ENCODE results near the gene PPIF.

The PPIF gene

GRCh38 chr10:79346388-79347225 lies 662 bp upstream of the PPIF start:
- in situ Hi-C loops (cut with HindIII; ENCODE audit: low sequenced_read_pairs) = no loop called here

- in situ Hi-C loops (cut with HindIII; ENCODE audit: low sequenced_read_pairs) = no loop called here
These were observed 798 bp downstream of the PPIF start for GRCh38 chr10:79347894-79348639.

GRCh38 chr10:79348640-79348988 lies 1.3 kb downstream of the PPIF start:
- in situ Hi-C loops (cut with HindIII; ENCODE audit: low sequenced_read_pairs) = no loop called here

GRCh38 chr10:79349072-79349491 lies 1.8 kb downstream of the PPIF start:
- in situ Hi-C loops (cut with HindIII; ENCODE audit: low sequenced_read_pairs) = no loop called here

DNA sequence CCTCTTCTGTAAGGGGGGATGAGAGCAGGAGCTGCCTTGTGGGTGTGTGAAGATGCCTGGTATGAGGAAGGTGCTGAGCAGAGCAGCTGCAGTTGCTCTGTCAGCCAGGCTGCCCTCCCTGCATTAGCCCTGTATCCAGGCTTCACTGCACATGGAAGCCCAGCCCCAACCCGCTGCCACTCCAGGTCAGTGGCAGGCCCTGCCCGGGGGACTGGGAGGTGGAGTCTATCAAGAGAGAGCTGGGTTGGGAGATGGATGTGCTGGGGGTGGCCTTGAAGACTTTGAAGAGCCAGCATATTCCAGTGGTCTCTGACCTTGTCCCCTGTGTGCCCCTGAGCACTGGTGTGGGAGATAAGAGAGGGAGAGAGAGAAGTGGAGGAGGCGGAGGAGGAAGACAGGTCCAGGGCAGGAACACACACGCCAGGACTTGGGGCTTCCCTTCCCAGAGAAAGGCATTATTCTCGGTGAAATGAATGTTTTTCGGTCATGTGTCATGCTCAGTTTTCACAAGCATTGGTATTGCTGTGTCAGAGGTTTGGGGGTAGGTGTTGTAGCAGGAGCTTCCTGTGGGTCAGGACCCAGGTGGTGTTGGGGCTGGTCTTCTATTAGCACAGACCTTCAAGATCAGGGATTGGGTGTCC lies 2.6 kb downstream of the PPIF start:
- in situ Hi-C loops (cut with HindIII; ENCODE audit: low sequenced_read_pairs) = no loop called here

DNA sequence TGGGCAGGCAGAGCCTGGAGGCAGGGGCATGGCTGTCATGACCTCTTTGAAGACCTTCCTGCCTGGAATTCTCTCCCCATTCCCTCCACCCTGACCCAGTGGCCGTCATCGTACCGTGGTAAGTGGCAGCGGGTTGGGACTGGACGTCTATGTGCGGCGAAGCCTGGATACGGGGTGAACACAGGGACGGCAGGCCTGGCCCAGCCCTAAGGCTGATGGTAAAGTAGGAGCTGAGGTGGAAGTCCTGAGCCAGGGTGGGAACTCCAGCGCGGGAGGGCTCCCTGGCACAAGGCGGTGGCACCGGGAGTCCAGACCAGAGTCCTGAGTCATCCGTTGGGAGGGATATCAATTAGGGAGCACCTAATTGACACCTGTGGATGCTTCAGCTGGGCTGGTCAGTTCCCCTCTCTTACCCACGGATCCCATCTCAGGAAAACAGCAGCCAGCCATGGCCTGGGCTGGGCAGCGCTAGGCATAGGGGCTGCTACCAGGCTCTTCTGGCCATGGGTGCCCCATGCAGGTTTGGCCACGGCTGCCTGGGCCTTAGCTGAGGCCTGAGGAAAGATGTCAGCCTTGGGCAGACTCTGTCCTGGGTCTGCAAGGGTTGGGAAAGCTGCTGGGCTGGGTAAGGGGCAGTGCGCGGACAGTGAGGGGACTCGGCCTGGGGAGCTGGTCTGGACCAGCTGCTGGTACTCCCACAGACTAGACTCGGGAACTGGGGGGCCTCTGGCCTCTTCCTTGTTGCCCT lies 3.3 kb downstream of the PPIF start:
- in situ Hi-C loops (cut with HindIII; ENCODE audit: low sequenced_read_pairs) = no loop called here

GRCh38 chr10:79351332-79351731 lies 4.1 kb downstream of the PPIF start:
- in situ Hi-C loops (cut with HindIII; ENCODE audit: low sequenced_read_pairs) = no loop called here

GRCh38 chr10:79352035-79352877 lies 5.0 kb downstream of the PPIF start:
- in situ Hi-C loops (cut with HindIII; ENCODE audit: low sequenced_read_pairs) = no loop called here

GRCh38 chr10:79353000-79353406 lies 5.7 kb downstream of the PPIF start:
- in situ Hi-C loops (cut with HindIII; ENCODE audit: low sequenced_read_pairs) = no loop called here

GRCh38 chr10:79353726-79354125 lies 6.5 kb downstream of the PPIF start:
- in situ Hi-C loops (cut with HindIII; ENCODE audit: low sequenced_read_pairs) = no loop called here

- in situ Hi-C loops (cut with HindIII; ENCODE audit: low sequenced_read_pairs) = no loop called here
These were observed 6.9 kb downstream of the PPIF start for GRCh38 chr10:79354141-79354540.

DNA sequence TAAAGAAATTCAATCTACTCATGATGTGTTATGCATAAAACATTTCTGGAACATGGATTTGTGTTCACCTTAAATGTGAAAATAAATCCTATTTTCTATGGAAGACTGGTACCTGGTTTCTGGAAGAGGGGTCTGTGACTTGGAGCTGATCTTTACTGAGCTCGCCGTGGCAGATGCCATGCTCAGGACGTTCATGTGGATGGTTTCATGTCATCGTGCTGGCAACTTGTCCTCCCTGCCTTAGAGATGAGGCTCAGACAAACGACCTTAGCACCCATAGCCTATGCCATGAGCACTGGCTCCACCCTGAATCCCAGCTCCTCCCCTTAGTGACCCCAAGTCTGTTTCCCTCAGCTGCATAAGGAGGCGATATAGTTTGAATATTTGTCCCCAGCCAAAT lies 7.3 kb downstream of the PPIF start:
- in situ Hi-C loops (cut with HindIII; ENCODE audit: low sequenced_read_pairs) = no loop called here

- in situ Hi-C loops (cut with HindIII; ENCODE audit: low sequenced_read_pairs) = no loop called here
These were observed 8.2 kb downstream of the PPIF start for GRCh38 chr10:79355420-79356017.

- in situ Hi-C loops (cut with HindIII; ENCODE audit: low sequenced_read_pairs) = no loop called here
These were observed 8.8 kb downstream of the PPIF start for GRCh38 chr10:79356104-79356503.

DNA sequence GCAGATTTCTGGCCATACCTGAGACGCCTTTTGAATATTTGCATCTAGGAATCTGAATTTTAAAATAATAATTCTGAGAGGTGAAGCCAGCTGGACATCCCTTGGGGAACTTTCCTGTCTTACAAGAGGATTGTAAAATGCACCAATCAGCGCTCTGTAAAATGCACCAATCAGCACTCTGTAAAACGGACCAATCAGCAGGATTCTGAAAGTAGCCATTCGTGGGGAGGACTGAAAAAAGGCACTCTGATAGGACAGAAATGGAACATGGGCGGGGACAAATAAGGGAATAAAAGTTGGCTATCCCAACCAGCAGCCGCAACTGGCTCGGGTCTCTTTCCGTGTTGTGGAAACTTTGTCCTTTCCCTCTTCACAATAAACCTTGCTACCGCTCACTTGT lies 9.9 kb downstream of the PPIF start:
- in situ Hi-C loops (cut with HindIII; ENCODE audit: low sequenced_read_pairs) = no loop called here

- in situ Hi-C loops (cut with HindIII; ENCODE audit: low sequenced_read_pairs) = no loop called here
These were observed 11.5 kb downstream of the PPIF start for GRCh38 chr10:79358811-79359210.

- in situ Hi-C loops (cut with HindIII; ENCODE audit: low sequenced_read_pairs) = no loop called here
These were observed 12.7 kb downstream of the PPIF start for GRCh38 chr10:79359816-79360498.

GRCh38 chr10:79360499-79361342 lies 13.5 kb downstream of the PPIF start:
- in situ Hi-C loops (cut with HindIII; ENCODE audit: low sequenced_read_pairs) = no loop called here

All from endothelial cell of hepatic sinusoid (primary cell).